Measurements from ENCODE around the gene ZMYND11. TPM values are rescaled to one million over a fixed set of nuclear protein-coding genes. Genes with fewer than 3 reads are reported as not detected.

The ZMYND11 gene
- total and polyA plus RNA-seq, 2 donors (not counting 1 experiment from before 2014, with no cell fraction given): 17.3 to 50.1 TPM

DNA sequence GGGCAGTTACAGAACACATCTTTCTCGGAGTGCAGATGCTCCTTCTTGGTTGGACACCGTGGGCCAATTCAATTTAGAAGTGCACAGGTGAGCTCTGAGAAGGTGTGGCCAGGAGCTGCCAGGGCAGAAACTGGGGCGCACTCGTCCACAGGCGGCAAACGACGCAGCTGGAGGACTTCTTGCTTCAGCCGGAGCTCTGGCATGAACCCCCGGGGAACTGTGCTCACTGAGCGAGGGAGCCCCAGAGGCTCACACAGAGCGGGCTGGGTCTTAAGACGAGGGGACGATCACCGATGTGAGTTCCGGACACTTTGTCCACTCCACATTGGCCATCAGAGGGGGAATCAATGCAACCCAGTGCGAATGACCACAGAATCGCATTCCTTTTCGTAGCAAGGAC, 140.4 kb downstream of the ZMYND11 start:
- no peaks in the 10 kb centered on the region for H3K9me3 ChIP-seq (ENCODE audit: control extremely low read depth in 1 of 3, control insufficient read depth in 2 of 3, insufficient read depth in 1 of 3, low read length in 2 of 3)
- ATAC-seq (ENCODE audit: low read depth) (no peak), DNase-seq (no peak)
- CTCF ChIA-PET: no interaction called here
- no peaks in the 10 kb centered on the region for H4K20me1 ChIP-seq (ENCODE audit: control insufficient read depth, insufficient read depth, low read length, poor library complexity, severe bottlenecking)
- no peak for TF ChIP-seq EZH2 (IDR thresholded peaks at IDR 0.05; ENCODE audit: borderline replicate concordance, insufficient read depth, low read depth, low read length, poor library complexity, severe bottlenecking)
- TF ChIP-seq, protein P1, sequence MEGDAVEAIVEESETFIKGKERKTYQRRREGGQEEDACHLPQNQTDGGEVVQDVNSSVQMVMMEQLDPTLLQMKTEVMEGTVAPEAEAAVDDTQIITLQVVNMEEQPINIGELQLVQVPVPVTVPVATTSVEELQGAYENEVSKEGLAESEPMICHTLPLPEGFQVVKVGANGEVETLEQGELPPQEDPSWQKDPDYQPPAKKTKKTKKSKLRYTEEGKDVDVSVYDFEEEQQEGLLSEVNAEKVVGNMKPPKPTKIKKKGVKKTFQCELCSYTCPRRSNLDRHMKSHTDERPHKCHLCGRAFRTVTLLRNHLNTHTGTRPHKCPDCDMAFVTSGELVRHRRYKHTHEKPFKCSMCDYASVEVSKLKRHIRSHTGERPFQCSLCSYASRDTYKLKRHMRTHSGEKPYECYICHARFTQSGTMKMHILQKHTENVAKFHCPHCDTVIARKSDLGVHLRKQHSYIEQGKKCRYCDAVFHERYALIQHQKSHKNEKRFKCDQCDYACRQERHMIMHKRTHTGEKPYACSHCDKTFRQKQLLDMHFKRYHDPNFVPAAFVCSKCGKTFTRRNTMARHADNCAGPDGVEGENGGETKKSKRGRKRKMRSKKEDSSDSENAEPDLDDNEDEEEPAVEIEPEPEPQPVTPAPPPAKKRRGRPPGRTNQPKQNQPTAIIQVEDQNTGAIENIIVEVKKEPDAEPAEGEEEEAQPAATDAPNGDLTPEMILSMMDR (IDR thresholded peaks at IDR 0.05): no peak
- Mint-ChIP-seq H3K4me1 (no peaks in the 10 kb centered on the region), H3K9me3 (ENCODE audit: insufficient read depth) (no peaks in the 10 kb centered on the region), H3K4me3 (no peak overlapping the region), H3K27ac (no peak overlapping the region), H3K27me3 (no peaks in the 10 kb centered on the region)
- no peak overlapping the region for H3K9ac ChIP-seq (ENCODE audit: low read length)
- H3K4me2 ChIP-seq (replicated peaks; ENCODE audit: low read depth, low read length, poor library complexity, severe bottlenecking): no peak overlapping the region
- H3K36me3 ChIP-seq (replicated peaks in 1 of 2; ENCODE audit: control extremely low read depth in 1 of 2, control insufficient read depth in 1 of 2, extremely low read depth in 1 of 2, insufficient read depth in 2 of 2, low read length in 1 of 2): peaks cover 0 to 7% of the 10 kb centered on the region in 2 experiments
- no peak overlapping the region for H3K4me3 ChIP-seq (ENCODE audit: control extremely low read depth in 1 of 5, extremely low read depth in 1 of 5, insufficient read depth in 1 of 5, low read depth in 2 of 5, low read length in 4 of 5)
- POLR2A ChIA-PET: no interaction called here
- no peak overlapping the region for H2AFZ ChIP-seq (ENCODE audit: insufficient read depth, low read depth, low read length, poor library complexity, severe bottlenecking)
- 92% methylated on average over 18 of the region's 18 CpGs for WGBS (ENCODE audit: insufficient coverage)
- no peaks in the 10 kb centered on the region for H3K4me1 ChIP-seq (ENCODE audit: control insufficient read depth in 2 of 2, insufficient read depth in 2 of 2, low read length in 2 of 2)
- no peaks in the 10 kb centered on the region for H3K79me2 ChIP-seq (ENCODE audit: control insufficient read depth, insufficient read depth, low read length)
- no peak overlapping the region for H3K27ac ChIP-seq (ENCODE audit: low read length in 2 of 2)
- H3K27me3 ChIP-seq (replicated peaks in 1 of 4; ENCODE audit: control extremely low read depth in 1 of 4, control insufficient read depth in 3 of 4, insufficient read depth in 4 of 4, low read length in 3 of 4): no peaks in the 10 kb centered on the region
- intact Hi-C loops (cut with micrococcal nuclease): no loop called here

DNA sequence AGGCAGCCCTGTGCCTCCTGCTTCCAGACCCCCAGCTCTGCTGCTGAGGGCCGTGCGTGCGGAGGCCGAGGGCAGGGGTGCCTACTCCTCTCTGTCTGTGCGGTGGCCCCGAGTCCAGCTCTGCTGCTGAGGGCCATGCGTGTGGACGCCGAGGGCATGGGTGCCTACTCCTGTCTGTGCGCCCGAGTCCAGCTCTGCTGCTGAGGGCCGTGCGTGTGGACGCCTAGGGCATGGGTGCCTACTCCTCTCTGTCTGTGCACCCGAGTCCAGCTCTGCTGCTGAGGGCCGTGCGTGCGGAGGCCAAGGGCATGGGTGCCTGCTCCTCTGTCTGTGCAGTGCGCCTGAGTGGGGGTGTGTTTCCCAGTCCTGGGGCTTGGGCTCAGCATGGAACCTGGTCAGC, 142.7 kb downstream of the ZMYND11 start:
- intact Hi-C loops (cut with micrococcal nuclease): no loop called here
- Histone ChIP-seq H3K79me2 (ENCODE audit: control insufficient read depth, insufficient read depth, low read length) (no peaks in the 10 kb centered on the region), H3K36me3 (replicated peaks in 1 of 2; ENCODE audit: control extremely low read depth in 1 of 2, control insufficient read depth in 1 of 2, extremely low read depth in 1 of 2, insufficient read depth in 2 of 2, low read length in 1 of 2) (peaks cover 0 to 22% of the 10 kb centered on the region in 2 experiments), H4K20me1 (ENCODE audit: control insufficient read depth, insufficient read depth, low read length, poor library complexity, severe bottlenecking) (no peaks in the 10 kb centered on the region), H3K27me3 (replicated peaks in 1 of 4; ENCODE audit: control extremely low read depth in 1 of 4, control insufficient read depth in 3 of 4, insufficient read depth in 4 of 4, low read length in 3 of 4) (no peaks in the 10 kb centered on the region), H3K9me3 (ENCODE audit: control extremely low read depth in 1 of 3, control insufficient read depth in 2 of 3, insufficient read depth in 1 of 3, low read length in 2 of 3) (no peaks in the 10 kb centered on the region), H2AFZ (ENCODE audit: insufficient read depth, low read depth, low read length, poor library complexity, severe bottlenecking) (no peak overlapping the region), H3K4me3 (ENCODE audit: control extremely low read depth in 1 of 5, extremely low read depth in 1 of 5, insufficient read depth in 1 of 5, low read depth in 2 of 5, low read length in 4 of 5) (no peak overlapping the region), H3K4me2 (replicated peaks; ENCODE audit: low read depth, low read length, poor library complexity, severe bottlenecking) (no peak overlapping the region), H3K9ac (ENCODE audit: low read length) (no peak overlapping the region), H3K4me1 (ENCODE audit: control insufficient read depth in 2 of 2, insufficient read depth in 2 of 2, low read length in 2 of 2) (no peaks in the 10 kb centered on the region), H3K27ac (ENCODE audit: low read length in 2 of 2) (no peak overlapping the region)
- Mint-ChIP-seq H3K9me3 (ENCODE audit: insufficient read depth) (no peaks in the 10 kb centered on the region), H3K27ac (no peak overlapping the region), H3K4me1 (peaks cover under 1% of the 10 kb centered on the region), H3K27me3 (no peaks in the 10 kb centered on the region), H3K4me3 (no peak overlapping the region)
- WGBS (ENCODE audit: insufficient coverage): 98% methylated on average over 19 of the region's 19 CpGs
- ATAC-seq (ENCODE audit: low read depth) (no peak), DNase-seq (no peak)
- ChIA-PET POLR2A (no interaction called here), CTCF (no interaction called here)
- TF ChIP-seq, protein P1 (IDR thresholded peaks at IDR 0.05): no peak
- no peak for TF ChIP-seq EZH2 (IDR thresholded peaks at IDR 0.05; ENCODE audit: borderline replicate concordance, insufficient read depth, low read depth, low read length, poor library complexity, severe bottlenecking)
